H9 (cell line): ENCODE data around the gene UBXN7. TPM values are rescaled to one million over a fixed set of nuclear protein-coding genes. Genes with fewer than 3 reads are reported as not detected.

Source experiments
- DNase-seq: peaks from one replicate; pipeline ENCODE4 v3.0.0-alpha.2; 2017
- H2AFZ ChIP-seq: one replicate; pipeline ENCODE4 v1.6.1; 2013; ENCODE audit warnings: mild to moderate bottlenecking, low read length, control low read depth, moderate library complexity
- H2AK5ac ChIP-seq: 2 replicates; pipeline ENCODE4 v1.6.1; 2013; ENCODE audit warnings: low read length, control low read depth, mixed read lengths; ENCODE audit not compliant: insufficient read length
- H2BK120ac ChIP-seq: one replicate; pipeline ENCODE4 v1.6.1; 2013; ENCODE audit warnings: low read depth, mild to moderate bottlenecking, low read length, control low read depth, inconsistent platforms; ENCODE audit not compliant: poor library complexity, severe bottlenecking
- H2BK12ac ChIP-seq: 2 replicates; pipeline ENCODE4 v1.6.1; 2013; ENCODE audit warnings: low read length, control low read depth, mixed read lengths, low read depth; ENCODE audit not compliant: insufficient read length
- H2BK15ac ChIP-seq: 2 replicates; pipeline ENCODE4 v1.6.1; 2013; ENCODE audit warnings: low read depth, low read length, control low read depth
- H2BK20ac ChIP-seq: one replicate; pipeline ENCODE4 v1.6.1; 2013; ENCODE audit warnings: low read depth, mild to moderate bottlenecking, low read length, control low read depth, inconsistent platforms; ENCODE audit not compliant: poor library complexity, severe bottlenecking
- H2BK5ac ChIP-seq: 2 replicates; pipeline ENCODE4 v1.6.1; 2013; ENCODE audit warnings: low read length, control low read depth, mixed read lengths; ENCODE audit not compliant: insufficient read length
- H3K14ac ChIP-seq: 2 replicates; pipeline ENCODE4 v1.6.1; 2013; ENCODE audit warnings: low read length, control low read depth; ENCODE audit not compliant: insufficient read depth
- H3K18ac ChIP-seq: 2 replicates; pipeline ENCODE4 v1.6.1; 2013; ENCODE audit warnings: low read depth, mild to moderate bottlenecking, mixed read lengths, low read length, control low read depth; ENCODE audit not compliant: insufficient read length
- H3K23ac ChIP-seq: 2 replicates; pipeline ENCODE4 v1.6.1; 2013; ENCODE audit warnings: low read length, control low read depth, mixed read lengths, low read depth; ENCODE audit not compliant: insufficient read length
- H3K23me2 ChIP-seq: 2 replicates; pipeline ENCODE4 v1.6.1; 2013; ENCODE audit warnings: low read depth, mild to moderate bottlenecking, mixed read lengths, low read length, control low read depth; ENCODE audit not compliant: insufficient read length, poor library complexity, severe bottlenecking
- H3K27ac ChIP-seq: 2 replicates; pipeline ENCODE4 v1.5.1; 2013; ENCODE audit warnings: low read length, control low read depth, mixed read lengths, low read depth; ENCODE audit not compliant: insufficient read length
- H3K27me3 ChIP-seq: 2 replicates; pipeline ENCODE4 v1.6.1; 2013; ENCODE audit warnings: low read length, control low read depth, inconsistent platforms; ENCODE audit not compliant: insufficient read depth
- H3K4ac ChIP-seq: 2 replicates; pipeline ENCODE4 v1.6.1; 2013; ENCODE audit warnings: low read depth, mild to moderate bottlenecking, control low read depth, inconsistent platforms, low read length, moderate library complexity
- H3K4me1 ChIP-seq: 2 replicates; pipeline ENCODE4 v1.6.1; 2013; ENCODE audit warnings: low read length, control low read depth, inconsistent platforms; ENCODE audit not compliant: insufficient read depth
- H3K4me2 ChIP-seq: 2 replicates; pipeline ENCODE4 v1.6.1; 2013; ENCODE audit warnings: low read length, control low read depth, mixed read lengths; ENCODE audit not compliant: insufficient read length, insufficient read depth
- H3K56ac ChIP-seq: 2 replicates; pipeline ENCODE4 v1.6.1; 2013; ENCODE audit warnings: low read depth, mild to moderate bottlenecking, mixed read lengths, low read length, control low read depth; ENCODE audit not compliant: insufficient read length
- H3K79me1 ChIP-seq: 2 replicates; pipeline ENCODE4 v1.6.1; 2013; ENCODE audit warnings: low read depth, mild to moderate bottlenecking, moderate library complexity, low read length, control low read depth, inconsistent platforms; ENCODE audit not compliant: insufficient read depth, poor library complexity, severe bottlenecking
- H3K79me2 ChIP-seq: 2 replicates; pipeline ENCODE4 v1.6.1; 2013; ENCODE audit warnings: low read length, control low read depth, inconsistent platforms; ENCODE audit not compliant: insufficient read depth
- H3K9ac ChIP-seq: 2 replicates; pipeline ENCODE4 v1.6.1; 2013; ENCODE audit warnings: low read length, control low read depth, mixed read lengths; ENCODE audit not compliant: insufficient read length; ENCODE audit errors: extremely low read depth
- H3K9me3 ChIP-seq: one replicate; pipeline ENCODE4 v1.6.1; 2013; ENCODE audit warnings: low read depth, low read length, inconsistent platforms; ENCODE audit not compliant: control insufficient read depth
- H3T11ph ChIP-seq: one replicate; pipeline ENCODE4 v1.6.1; 2013; ENCODE audit warnings: mild to moderate bottlenecking, low read length, control low read depth, inconsistent platforms
- H4K20me1 ChIP-seq: one replicate; pipeline ENCODE4 v1.6.1; 2013; ENCODE audit not compliant: control insufficient read depth, insufficient read length, insufficient read depth
- H4K5ac ChIP-seq: 2 replicates; pipeline ENCODE4 v1.6.1; 2013; ENCODE audit warnings: low read depth, mild to moderate bottlenecking, mixed read lengths, low read length, control low read depth; ENCODE audit not compliant: insufficient read length
- H4K8ac ChIP-seq: replicated peaks from 2 replicates; pipeline ENCODE4 v1.6.1; 2013; ENCODE audit warnings: low read length, control low read depth, mixed read lengths, low read depth; ENCODE audit not compliant: insufficient read length
- H4K91ac ChIP-seq: 2 replicates; pipeline ENCODE4 v1.6.1; 2013; ENCODE audit warnings: low read depth, mild to moderate bottlenecking, moderate library complexity, mixed read lengths, low read length, control low read depth; ENCODE audit not compliant: insufficient read length
- H3K27ac Mint-ChIP-seq, 3 experiments: 2 replicates in 2 of 3; 3 replicates in 1 of 3; pipeline ENCODE4 v1.8.0; 2020 to 2021; ENCODE audit warnings: mixed read lengths in 3 of 3, mild to moderate bottlenecking in 1 of 3, moderate library complexity in 1 of 3
- H3K27me3 Mint-ChIP-seq: 2 replicates; pipeline ENCODE4 v1.8.0; 2021; ENCODE audit warnings: low read depth, mild to moderate bottlenecking, moderate library complexity, mixed read lengths
- H3K36me3 Mint-ChIP-seq, 3 experiments: 2 replicates in 2 of 3; 3 replicates in 1 of 3; pipeline ENCODE4 v1.8.0; 2020 to 2021; ENCODE audit warnings: low read depth in 3 of 3, mixed read lengths in 3 of 3; ENCODE audit not compliant: insufficient read depth in 1 of 3
- H3K4me1 Mint-ChIP-seq, 2 experiments: 2 replicates each; pipeline ENCODE4 v1.8.0; 2020; ENCODE audit warnings: mixed read lengths in 2 of 2
- H3K4me3 Mint-ChIP-seq, 2 experiments: 2 replicates in 1 of 2; 3 replicates in 1 of 2; pipeline ENCODE4 v1.8.0; 2020 to 2021; ENCODE audit warnings: mild to moderate bottlenecking in 2 of 2, mixed read lengths in 2 of 2, moderate library complexity in 1 of 2
- H3K9me3 Mint-ChIP-seq, 2 experiments: 2 replicates in 1 of 2; 3 replicates in 1 of 2; pipeline ENCODE4 v1.8.0; 2020; ENCODE audit warnings: mild to moderate bottlenecking in 2 of 2, mixed read lengths in 2 of 2, moderate library complexity in 1 of 2
- WGBS: extraction: QIAGEN DNeasy Blood & Tissue Kit; methylation state at CpG from one replicate; pipeline ENCODE4 v1.1.7; 2013; ENCODE audit warnings: missing lambda C conversion rate, low lambda C conversion rate, mixed read lengths; ENCODE audit not compliant: insufficient read length; ENCODE audit errors: extremely low coverage; 5-methylcytosine and 5-hydroxymethylcytosine counted together
- total RNA-seq: library from RNA; stranded (reverse); gene quantifications from 2 replicates; pipeline ENCODE4 v1.2.1, GENCODE V29; 2021
- TF ChIP-seq, protein P1 (sequence below): fragments of 200-600 bp; sonication (generic); conservative IDR thresholded peaks from 3 replicates; pipeline ENCODE4 v1.8.0; 2021; ENCODE audit warnings: antibody characterized with exemption, mild to moderate bottlenecking

UBXN7 gene
- total RNA-seq, 1 experiment from 2014 or later: 110 TPM

DNA sequence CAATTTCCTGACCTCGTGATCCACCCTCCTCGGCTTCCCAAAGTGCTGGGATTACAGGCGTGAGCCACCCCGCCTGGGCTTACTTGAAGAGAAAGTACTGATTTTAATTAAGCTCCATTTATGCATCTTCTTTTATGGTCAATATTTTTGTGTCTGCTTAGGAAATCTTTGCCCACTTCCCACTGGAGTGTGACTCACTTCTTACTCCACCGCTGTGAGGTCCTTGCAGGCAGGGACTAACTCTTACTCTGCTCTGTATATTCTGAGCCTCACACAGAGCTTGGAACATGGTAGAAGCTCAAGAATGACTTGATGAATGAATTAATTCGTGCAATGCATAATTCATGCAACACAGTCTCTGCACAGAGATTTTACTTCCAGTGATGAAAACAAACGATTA is 91.1 kb downstream of the UBXN7 start:
- no peaks in the 10 kb centered on the region for H3K4me1 ChIP-seq
- H2AK5ac ChIP-seq: no peak overlapping the region
- Mint-ChIP-seq H3K9me3 (no peaks in the 10 kb centered on the region; a peak in 1 of 5 replicates), H3K4me3 (no peak overlapping the region), H3K27me3 (no peaks in the 10 kb centered on the region; the same call in 1 of the 2 replicates), H3K27ac (peak overlapping the region in 2 of 3 experiments; percentile 28 to 53; a peak in 1 of 7 replicates), H3K36me3 (peaks cover 2 to 7% (median 6%) of the 10 kb centered on the region in 3 experiments; a peak in 5 of 7 replicates), H3K4me1 (peaks cover 3% of the 10 kb centered on the region in 2 experiments; a peak in 3 of 4 replicates)
- no peak overlapping the region for H3K14ac ChIP-seq
- H2AFZ ChIP-seq: no peak overlapping the region
- TF ChIP-seq, protein P1, sequence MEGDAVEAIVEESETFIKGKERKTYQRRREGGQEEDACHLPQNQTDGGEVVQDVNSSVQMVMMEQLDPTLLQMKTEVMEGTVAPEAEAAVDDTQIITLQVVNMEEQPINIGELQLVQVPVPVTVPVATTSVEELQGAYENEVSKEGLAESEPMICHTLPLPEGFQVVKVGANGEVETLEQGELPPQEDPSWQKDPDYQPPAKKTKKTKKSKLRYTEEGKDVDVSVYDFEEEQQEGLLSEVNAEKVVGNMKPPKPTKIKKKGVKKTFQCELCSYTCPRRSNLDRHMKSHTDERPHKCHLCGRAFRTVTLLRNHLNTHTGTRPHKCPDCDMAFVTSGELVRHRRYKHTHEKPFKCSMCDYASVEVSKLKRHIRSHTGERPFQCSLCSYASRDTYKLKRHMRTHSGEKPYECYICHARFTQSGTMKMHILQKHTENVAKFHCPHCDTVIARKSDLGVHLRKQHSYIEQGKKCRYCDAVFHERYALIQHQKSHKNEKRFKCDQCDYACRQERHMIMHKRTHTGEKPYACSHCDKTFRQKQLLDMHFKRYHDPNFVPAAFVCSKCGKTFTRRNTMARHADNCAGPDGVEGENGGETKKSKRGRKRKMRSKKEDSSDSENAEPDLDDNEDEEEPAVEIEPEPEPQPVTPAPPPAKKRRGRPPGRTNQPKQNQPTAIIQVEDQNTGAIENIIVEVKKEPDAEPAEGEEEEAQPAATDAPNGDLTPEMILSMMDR: no peak
- no CpG with 5 or more reads among the region's 7 CpGs for WGBS
- no peak overlapping the region for H2BK15ac ChIP-seq
- no peak overlapping the region for H3K18ac ChIP-seq
- no peak overlapping the region for H4K5ac ChIP-seq
- no peak overlapping the region for H2BK5ac ChIP-seq
- H4K8ac ChIP-seq: no peak overlapping the region
- H3K4ac ChIP-seq: no peak overlapping the region
- no peaks in the 10 kb centered on the region for H3K23me2 ChIP-seq
- no peak overlapping the region for H3K23ac ChIP-seq
- no peaks in the 10 kb centered on the region for H3K79me2 ChIP-seq
- H3K56ac ChIP-seq: no peak overlapping the region
- no peaks in the 10 kb centered on the region for H3K79me1 ChIP-seq
- H3K9ac ChIP-seq: no peak overlapping the region
- no peak overlapping the region for H2BK120ac ChIP-seq
- peak overlapping the region; percentile 62 for H2BK20ac ChIP-seq
- H4K91ac ChIP-seq: no peak overlapping the region
- H3K27me3 ChIP-seq: no peaks in the 10 kb centered on the region
- no peak overlapping the region for H3T11ph ChIP-seq
- H3K4me2 ChIP-seq: no peak overlapping the region
- H3K9me3 ChIP-seq: no peaks in the 10 kb centered on the region
- DNase-seq: no peak
- no peaks in the 10 kb centered on the region for H4K20me1 ChIP-seq
- no peak overlapping the region for H3K27ac ChIP-seq
- peak overlapping the region; percentile 4 for H2BK12ac ChIP-seq
